GM06990 (cell line): ENCODE data around the gene PACC1.

ENCODE experiments used
- DNase-seq: peaks from one replicate; pipeline ENCODE4 v3.0.0-alpha.2; 2011; ENCODE audit not compliant: insufficient read length; ENCODE audit errors: extremely low read depth
- H3K27me3 ChIP-seq: replicated peaks from 2 replicates; pipeline ENCODE4 v1.6.0; 2011; ENCODE audit warnings: low read length; ENCODE audit not compliant: control insufficient read depth, insufficient read depth
- H3K36me3 ChIP-seq: 2 replicates; pipeline ENCODE4 v1.5.1; 2011; ENCODE audit warnings: low read length; ENCODE audit not compliant: control insufficient read depth, insufficient read depth
- H3K4me3 ChIP-seq: replicated peaks from 2 replicates; pipeline ENCODE4 v1.5.1; 2011; ENCODE audit warnings: low read depth, mild to moderate bottlenecking, control low read depth, low read length
- TF ChIP-seq, protein P1 (sequence below): IDR thresholded peaks from 2 replicates; pipeline ENCODE4 v1.5.1; 2011; ENCODE audit warnings: low read length, control low read depth, mild to moderate bottlenecking, inconsistent platforms; ENCODE audit not compliant: insufficient read depth, poor library complexity, severe bottlenecking

PACC1 gene

DNA sequence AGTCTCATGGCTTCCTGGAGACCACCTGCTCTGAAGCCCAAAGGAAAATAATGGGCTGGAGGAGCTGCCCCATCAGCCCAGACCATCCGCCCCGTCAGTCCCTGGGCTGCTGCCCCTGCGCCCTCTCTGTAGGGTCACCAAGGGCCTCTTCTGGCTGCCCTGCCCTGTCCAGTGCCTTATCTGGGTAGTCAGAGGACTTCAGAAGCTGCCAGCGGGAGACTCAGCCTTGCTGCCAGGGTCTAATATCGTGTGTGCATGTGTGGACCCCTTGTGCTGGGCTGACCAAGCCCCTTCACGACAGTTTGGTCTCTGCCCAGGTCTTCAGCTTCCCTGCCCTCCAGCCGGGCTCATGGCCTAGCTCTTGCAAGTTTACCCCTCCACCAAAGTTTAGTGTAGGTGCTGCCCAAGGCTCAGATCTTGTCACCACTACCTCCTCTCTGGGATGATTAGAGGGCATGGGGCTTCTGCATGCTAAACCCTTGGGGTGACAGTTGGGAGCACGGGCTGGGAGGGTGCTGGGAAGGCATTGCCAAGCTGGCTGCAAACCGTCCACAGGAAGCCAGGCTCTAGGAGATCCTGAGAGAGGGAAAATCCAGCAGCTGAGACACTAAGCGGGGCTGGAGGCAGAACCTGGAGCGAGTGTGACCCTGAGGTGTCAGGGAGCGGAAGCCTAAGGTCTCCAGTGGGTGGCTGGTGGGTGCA lies 38.6 kb upstream of the PACC1 start:
- Histone ChIP-seq H3K36me3 (no peaks in the 10 kb centered on the region), H3K4me3 (no peak overlapping the region), H3K27me3 (no peaks in the 10 kb centered on the region)
- TF ChIP-seq, protein P1, sequence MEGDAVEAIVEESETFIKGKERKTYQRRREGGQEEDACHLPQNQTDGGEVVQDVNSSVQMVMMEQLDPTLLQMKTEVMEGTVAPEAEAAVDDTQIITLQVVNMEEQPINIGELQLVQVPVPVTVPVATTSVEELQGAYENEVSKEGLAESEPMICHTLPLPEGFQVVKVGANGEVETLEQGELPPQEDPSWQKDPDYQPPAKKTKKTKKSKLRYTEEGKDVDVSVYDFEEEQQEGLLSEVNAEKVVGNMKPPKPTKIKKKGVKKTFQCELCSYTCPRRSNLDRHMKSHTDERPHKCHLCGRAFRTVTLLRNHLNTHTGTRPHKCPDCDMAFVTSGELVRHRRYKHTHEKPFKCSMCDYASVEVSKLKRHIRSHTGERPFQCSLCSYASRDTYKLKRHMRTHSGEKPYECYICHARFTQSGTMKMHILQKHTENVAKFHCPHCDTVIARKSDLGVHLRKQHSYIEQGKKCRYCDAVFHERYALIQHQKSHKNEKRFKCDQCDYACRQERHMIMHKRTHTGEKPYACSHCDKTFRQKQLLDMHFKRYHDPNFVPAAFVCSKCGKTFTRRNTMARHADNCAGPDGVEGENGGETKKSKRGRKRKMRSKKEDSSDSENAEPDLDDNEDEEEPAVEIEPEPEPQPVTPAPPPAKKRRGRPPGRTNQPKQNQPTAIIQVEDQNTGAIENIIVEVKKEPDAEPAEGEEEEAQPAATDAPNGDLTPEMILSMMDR, result no peak
- DNase-seq, result no peak

DNA sequence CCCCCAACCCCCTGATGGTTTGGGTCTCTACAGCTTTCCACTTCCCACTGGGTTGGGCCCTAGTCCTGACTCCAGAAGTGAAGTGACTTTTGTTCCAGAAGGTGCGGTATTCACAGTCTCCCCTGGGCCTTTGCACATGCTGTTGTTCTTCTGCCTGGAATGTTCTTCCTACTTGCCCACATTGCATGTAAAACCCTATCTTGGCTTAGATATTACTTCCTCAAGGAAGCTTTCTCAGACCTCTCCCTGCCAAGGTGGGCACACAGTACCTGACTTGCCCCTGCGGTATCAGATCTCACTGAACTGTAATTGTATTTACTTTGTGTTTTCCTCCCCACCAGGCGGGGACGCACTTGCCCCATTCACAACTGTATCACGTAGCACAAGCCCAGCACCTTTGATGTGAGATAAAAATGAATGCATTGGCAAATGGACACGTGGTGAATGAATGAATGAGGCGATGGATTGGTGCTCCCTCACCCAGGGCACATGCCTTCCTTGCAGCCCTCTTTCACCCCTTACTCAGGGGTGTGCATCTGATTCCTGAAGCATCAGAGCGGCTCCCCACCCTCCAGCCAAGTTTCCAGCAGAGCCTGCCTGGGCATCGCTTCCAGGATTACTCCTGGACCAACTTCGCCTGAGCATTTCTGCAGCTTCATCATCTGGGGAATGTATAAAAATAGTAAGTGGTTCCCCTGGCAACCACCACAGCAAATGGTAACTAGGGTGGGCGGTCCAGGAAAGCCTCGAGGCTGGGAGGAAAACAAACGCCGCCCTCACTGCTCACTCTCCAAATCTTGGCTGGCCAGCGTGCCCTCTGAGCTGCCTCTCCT lies 37.9 kb upstream of the PACC1 start:
- H3K4me3 ChIP-seq, result no peak overlapping the region
- TF ChIP-seq, protein P1, result no peak
- H3K36me3 ChIP-seq, result no peaks in the 10 kb centered on the region
- H3K27me3 ChIP-seq, result no peaks in the 10 kb centered on the region
- no peak for DNase-seq

DNA sequence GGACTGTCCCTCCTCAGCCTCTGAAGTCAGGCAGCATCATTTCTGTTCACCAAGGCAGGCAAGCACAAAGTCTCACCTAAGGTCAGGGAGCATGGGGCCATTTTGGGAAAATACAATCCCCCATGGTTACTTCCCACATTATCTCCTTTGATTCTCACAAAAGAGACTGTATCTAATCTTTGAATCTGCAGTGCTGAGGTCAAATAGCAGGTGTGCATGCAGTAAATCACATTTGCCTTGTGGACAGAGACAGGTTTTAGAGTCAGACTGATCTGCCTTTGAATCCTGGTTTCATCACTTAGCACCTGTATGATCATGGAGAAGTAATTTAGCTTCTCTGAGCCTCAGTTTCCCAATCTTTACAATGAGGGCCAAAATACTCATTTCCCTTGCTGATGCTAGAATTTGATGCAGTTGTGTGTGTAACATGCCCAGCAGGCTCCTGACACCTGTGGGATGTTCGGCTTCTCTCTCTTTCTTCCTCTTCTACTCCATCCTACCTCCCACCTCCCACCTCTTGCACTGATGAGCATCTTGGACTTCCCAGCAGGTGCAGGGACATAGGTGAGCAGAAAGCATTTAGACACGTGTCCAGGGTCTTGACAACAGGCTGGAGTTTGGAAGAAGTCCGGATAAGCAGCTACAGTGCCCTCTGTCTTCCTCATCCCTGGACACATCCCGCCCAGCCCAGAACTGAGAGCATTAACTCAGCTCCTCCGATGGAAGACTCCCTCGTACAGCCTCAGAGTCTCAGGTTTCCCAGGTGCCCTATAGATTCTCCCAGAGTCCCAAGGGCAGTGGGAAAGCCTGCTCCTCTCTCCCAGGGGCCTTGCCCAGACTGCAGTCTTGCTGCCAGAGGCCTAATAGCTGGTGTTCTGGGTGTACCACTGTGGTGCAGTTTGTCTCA lies 37.0 kb upstream of the PACC1 start:
- no peaks in the 10 kb centered on the region for H3K27me3 ChIP-seq
- DNase-seq, result no peak
- H3K4me3 ChIP-seq, result no peak overlapping the region
- H3K36me3 ChIP-seq, result no peaks in the 10 kb centered on the region
- TF ChIP-seq, protein P1, result no peak

DNA sequence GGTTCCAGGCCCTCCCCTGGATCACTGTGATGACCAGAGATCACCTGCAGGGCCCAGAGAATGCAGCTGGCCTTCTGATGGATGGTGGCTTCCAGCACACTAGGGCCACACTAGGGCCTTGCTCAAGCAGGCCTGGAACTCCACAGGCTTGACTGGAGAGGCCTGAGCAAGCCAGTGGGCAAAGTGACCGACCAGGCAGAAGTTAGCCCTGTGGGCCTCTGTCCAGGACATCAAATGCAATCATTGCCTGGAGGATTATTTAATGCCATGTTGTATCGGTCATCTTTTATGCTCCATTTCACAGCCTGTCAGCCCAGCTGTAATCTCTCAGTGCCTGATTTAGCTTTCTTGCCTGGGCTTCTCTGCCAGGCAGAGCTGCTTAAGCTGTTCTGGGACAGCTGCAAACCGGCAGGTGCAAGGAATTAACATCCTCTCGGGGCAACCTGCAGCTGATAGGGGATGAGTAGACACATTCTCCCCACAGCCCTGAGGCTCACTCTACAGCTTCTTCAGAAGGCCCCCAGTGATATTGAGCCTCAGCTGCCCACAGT lies 35.7 kb upstream of the PACC1 start:
- TF ChIP-seq, protein P1, result no peak
- no peak for DNase-seq
- Histone ChIP-seq H3K4me3 (no peak overlapping the region), H3K27me3 (no peaks in the 10 kb centered on the region), H3K36me3 (no peaks in the 10 kb centered on the region; the same call in 1 of the 2 replicates)

DNA sequence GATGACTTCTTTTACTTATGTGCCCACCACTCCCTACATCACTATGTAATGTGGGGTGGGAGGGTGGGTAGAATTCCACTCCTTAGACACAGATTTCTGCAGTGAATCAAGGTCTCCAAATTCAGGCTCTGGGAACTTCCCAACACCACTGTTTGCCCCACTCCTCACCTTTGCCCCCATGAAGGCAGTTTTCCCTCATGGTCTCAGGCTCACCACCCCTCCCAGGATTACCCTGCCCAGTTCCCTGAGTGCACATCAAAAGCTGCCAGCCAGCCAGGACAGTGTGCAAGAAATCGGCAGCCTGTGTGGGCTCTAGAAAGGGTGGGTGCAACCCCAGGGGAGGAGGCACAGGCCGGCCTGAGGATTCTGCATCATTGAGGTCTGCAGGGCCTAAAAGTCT lies 32.8 kb upstream of the PACC1 start:
- Histone ChIP-seq H3K4me3 (no peak overlapping the region), H3K36me3 (peaks cover 1% of the 10 kb centered on the region; the same call in 1 of the 2 replicates), H3K27me3 (no peaks in the 10 kb centered on the region)
- TF ChIP-seq, protein P1, result no peak
- DNase-seq, result no peak
